ENCODE measurements around the gene LRP1B.

Gene LRP1B

DNA sequence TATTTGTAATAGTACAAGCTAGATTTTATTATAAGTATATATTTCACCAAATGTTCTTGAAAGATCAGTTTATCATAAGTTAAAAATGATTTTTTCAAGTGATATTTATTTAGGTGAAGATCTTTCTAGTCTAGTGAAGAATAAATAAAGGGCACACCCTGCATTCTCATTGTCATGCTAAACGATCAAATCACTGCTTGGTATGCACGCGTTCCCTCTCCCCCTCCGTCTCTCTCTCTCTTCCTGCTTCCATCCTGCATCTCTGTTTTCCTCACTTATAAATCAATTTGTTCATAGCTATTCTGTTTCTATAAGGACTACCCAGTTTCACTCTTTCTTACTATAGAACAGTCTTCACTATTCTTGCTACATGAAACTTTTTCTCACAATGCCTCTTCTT, 1067.4 kb downstream of the LRP1B start:
- DNase-seq: no peak

DNA sequence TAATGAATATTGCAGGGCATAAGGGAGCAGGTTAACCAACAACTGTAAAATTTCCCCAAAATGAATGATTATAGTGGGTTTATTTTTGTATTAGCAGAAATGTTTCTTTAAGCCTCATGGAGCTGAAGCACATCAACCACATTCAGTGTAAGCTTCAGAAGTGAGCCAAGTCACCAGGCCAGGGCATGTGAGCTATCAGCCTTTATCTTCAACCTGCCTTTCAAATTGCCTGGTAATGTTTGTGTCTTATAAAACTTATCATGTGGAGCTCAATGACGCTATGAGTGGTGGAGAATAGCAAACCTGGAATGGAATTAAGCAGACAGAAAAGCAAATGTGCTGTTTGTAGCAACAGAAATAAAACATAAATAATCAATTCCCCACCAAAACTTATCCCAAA, 1068.4 kb downstream of the LRP1B start:
- no peak for DNase-seq

- no peak for DNase-seq
These were observed 1068.8 kb downstream of the LRP1B start for GRCh38 chr2:141062031-141062430.

GRCh38 chr2:141058556-141058955, 1072.3 kb downstream of the LRP1B start:
- DNase-seq: no peak

DNA sequence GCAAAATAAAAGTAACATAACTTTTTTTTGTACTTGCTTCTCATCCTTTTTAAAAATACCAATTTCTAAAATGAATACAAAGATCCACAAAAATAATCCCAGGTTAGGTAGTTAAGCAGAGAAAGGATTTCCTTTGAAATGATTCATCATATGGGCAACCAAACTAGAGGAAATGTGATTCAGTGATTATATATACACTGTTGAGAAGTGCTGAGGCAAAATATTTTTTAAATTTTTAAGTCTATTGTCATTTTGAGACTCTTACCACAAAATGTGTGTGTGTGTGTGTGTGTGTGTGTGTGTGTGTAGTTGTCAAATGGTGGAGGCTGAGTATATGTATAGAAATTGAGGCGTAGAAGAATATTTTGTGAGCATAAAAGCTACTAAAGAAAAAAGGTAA, 1075.3 kb downstream of the LRP1B start:
- no peak for DNase-seq

DNA sequence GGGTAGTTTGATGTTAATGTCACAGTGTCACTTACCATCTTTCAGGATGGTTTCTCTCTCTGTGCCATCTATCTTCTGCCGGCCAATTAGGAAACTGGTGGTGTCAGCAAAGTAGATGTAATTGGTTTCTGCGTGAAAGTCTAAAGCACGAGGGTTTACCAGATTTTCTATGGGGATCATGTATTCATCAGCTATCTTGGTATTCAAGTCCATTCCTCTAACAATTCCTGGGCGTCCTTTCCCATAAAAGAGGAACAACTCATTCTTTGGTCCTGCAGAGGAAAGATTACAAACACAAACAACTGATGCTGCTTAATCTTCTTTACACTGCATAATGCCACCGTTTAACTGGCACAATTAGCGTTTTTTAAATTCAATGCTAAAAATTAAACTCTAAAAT, 1081.9 kb downstream of the LRP1B start:
- DNase-seq: no peak

DNA sequence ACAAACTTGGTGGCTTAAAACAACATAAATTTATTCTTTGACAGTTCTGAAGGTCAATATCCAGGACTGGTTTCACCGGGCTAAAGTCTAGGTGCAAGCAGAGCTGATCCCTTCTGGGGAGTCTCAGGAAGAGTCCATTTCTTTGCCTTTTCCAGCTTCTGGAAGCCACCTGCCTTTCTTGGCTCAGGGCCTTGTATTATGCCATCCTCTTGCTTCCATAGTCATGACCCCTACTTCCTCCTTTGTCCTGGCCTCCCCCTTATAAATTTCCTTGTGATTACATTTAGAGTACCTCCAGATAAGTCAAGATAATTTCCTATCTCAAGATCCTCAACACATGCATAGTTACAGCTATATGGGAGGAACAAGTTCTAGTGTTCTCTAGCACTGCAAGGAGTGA, 1089.5 kb downstream of the LRP1B start:
- DNase-seq: no peak

- DNase-seq: no peak
These were observed 1092.5 kb downstream of the LRP1B start for GRCh38 chr2:141038341-141038740.

DNA sequence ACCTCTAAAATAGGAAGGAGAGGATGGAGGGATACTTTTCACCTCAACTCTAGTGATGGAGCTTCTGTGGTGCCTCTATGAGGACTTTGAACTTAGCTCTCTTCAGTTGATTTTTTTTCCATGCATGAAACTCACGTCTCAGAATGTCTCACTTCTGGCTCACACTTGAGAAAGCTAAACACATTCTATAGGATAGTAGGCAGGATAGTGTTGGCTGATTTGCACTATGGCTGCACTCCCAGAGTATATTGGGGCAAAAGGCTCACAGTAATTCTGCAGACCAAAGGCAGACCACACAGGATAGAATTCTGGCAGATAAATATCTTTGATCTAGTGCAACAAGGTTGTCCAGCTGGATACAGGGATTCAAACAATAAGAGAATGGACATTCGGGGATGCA, 1093.5 kb downstream of the LRP1B start:
- DNase-seq: no peak

- DNase-seq: no peak
These were observed 1094.9 kb downstream of the LRP1B start for GRCh38 chr2:141035846-141036420.

DNA sequence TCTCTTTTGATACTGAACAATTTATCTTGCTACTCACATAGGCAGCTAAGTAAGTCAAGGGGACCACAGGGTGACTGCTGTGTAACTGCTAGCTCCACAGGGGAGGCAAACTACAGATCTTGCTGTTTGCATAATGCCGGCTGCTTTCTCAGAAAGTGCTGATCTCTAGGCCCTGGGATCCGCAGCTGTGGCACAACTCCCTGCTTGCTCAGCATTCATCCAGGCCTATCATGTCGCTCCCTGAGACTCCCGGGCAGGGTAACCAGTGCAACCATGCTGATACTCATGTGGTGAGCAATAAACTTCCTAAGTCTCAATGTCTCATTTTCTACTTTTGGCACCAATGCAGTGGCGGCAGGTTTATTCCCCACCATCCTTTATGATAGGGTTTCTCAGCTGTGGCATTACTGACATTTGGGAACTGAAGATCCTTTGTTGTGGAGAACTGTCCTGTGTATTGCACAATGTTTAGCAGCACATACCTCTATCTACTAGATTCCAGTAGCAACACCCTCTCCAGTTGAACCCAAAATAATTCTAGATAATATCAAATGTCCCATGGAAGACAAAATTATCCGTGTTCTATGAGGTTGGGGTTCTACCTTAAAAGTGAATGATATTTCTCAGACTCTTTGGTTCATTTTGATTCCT, 1101.3 kb downstream of the LRP1B start:
- DNase-seq: no peak

DNA sequence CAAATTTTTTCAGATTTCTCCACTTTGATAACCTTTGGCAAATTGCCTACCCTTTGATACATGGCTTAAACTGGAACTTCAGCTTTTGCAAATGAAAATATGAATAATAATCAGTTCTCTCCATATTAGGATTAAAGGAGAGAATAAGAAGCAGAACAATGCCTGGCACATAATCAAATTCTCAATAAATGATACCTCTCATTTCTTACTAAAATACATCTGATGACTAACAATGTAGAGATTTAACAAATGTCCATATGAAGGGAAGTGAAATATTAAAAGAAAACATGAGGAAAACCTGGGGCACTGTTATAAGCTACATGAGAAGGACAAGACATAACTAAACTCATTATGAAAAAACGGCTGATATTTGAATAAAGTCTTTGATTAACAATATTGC, 1103.6 kb downstream of the LRP1B start:
- DNase-seq: no peak

GRCh38 chr2:141021611-141022010, 1109.2 kb downstream of the LRP1B start:
- DNase-seq: no peak

GRCh38 chr2:141021109-141021508, 1109.7 kb downstream of the LRP1B start:
- no peak for DNase-seq

GRCh38 chr2:141020346-141020745, 1110.5 kb downstream of the LRP1B start:
- DNase-seq: no peak

DNA sequence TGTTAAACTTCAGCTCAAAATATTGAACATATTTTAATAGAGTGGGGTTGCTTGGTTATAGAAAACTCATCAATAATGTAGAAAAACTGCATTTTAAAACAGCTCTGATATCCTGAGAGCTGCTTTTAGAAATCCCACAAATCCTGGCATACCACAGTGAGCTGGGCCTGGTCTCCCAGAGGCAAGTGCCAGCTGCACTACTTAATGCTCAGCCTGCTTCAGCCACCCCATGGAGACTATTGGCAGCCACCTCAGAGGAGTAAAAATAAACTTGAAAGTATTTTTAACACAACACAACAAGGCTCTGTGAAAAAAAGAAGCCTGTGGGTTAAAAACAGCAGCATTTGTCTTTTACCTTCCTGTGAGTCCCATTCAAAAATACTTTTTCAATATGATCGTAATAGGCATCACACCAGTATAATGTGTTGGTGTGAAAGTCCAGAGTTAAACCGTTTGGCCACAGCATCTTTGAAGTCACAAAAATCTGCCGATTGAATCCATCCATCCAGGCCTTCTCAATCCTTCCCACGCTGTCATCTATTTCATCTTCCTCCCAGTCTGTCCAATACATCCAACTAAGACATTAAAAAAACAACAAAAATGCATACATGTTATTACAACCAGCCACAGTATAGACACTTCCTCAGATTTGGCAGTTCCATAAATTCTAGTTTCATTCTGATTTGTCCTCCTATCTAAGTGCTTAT, 1115.3 kb downstream of the LRP1B start:
- DNase-seq: no peak

DNA sequence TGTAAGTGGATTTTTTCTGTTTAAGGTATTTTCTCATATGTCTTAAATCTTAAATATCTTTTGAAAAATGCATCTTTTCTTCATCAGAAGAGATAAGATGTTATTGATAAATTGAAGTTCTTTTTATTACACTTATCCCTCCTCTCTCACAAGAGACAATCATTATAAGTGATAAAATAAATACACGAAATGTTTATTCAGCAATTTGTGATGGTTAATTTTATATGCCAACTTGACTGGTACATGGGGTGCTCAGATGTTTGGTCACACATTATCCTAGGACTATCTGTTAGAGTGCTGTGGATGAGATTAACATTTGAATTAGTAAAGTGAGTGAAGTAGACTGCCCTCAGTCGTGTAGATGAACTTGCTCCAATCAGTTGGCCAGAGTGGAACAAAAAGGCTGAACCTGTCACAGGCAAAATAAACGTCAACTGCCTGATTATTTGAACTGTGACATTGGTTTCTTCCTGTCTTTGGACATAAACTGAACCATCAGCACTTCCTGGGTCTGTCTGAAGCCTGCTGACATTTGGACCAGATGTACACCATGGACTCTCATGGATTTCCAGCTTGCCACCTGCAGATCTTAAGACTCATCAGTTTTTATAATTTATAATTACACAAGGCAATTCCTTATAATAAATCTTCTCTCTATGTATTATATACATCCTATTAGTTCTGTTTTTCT, 1126.7 kb downstream of the LRP1B start:
- no peak for DNase-seq

GRCh38 chr2:141001750-141002149, 1129.1 kb downstream of the LRP1B start:
- no peak for DNase-seq

- DNase-seq: no peak
These were observed 1132.2 kb downstream of the LRP1B start for GRCh38 chr2:140998577-140998976.

DNA sequence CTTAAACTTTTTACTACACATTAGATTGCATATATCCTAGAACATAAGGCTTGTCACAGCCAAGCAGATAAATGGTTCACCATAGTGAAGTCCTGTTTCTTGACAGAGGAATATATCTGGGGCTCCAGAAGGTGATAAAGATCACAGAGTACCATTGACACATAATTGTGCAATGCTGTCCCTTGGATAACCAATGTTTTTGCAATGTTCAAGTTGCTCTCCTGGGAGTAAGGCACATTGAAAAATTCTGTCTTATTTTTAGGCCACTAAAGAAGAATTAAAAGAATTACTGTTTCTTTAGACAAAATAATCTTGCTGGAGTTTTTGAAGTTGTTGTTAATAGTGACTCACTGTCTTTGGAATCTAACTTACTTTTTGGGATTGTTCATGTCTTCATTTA, 1132.8 kb downstream of the LRP1B start:
- no peak for DNase-seq

- no peak for DNase-seq
These were observed 1136.0 kb downstream of the LRP1B start for GRCh38 chr2:140994856-140995255.

DNA sequence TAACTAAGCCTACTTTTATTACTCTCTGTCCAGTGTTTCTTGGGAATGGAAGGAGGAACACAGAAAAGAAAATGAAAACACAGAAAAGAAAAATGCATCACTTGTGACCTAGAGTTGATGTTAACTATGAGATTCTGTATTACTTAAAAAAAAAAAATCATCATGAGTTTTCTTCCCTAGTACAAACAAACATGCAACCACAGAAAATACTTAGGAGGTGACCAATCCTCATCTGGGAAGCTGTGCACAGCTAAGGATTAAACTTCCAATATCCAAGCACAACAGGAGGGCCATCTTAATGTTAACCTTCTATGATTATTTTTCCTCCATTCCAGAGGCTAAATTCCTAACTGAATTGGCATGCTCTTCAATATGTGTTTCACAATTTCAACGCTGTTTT, 1140.4 kb downstream of the LRP1B start:
- no peak for DNase-seq

- DNase-seq: no peak
These were observed 1142.2 kb downstream of the LRP1B start for GRCh38 chr2:140988597-140988996.

DNA sequence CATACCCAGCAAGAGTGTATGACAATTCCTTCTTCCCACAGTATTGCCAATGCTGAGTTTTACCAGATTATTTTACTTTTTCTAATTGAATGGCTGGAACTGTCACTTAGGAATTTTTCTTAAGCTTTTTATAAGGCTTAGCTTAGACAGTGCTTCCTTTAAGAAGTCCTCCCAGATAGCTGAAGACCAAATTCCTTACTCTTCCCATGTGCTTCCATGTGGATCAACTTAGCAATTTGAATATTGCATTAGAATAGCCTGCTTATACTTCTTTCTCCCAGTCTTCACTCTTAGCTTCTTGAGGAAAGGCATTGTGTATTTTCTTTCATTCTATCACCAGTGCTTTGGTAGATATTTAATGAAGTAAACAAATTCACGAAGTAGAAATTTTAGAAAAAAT, 1144.4 kb downstream of the LRP1B start:
- DNase-seq: no peak
